HG03558 (cell line): ENCODE measurements around the gene TMEM150B.

Experiments
- ATAC-seq: cut with Tn5 transposase; IDR thresholded peaks from one replicate; pipeline ENCODE4 v1.9.1; 2021; ENCODE audit warnings: moderate number of reproducible peaks; ENCODE audit not compliant: unreplicated experiment; ENCODE audit errors: extremely low read depth

TMEM150B gene

DNA sequence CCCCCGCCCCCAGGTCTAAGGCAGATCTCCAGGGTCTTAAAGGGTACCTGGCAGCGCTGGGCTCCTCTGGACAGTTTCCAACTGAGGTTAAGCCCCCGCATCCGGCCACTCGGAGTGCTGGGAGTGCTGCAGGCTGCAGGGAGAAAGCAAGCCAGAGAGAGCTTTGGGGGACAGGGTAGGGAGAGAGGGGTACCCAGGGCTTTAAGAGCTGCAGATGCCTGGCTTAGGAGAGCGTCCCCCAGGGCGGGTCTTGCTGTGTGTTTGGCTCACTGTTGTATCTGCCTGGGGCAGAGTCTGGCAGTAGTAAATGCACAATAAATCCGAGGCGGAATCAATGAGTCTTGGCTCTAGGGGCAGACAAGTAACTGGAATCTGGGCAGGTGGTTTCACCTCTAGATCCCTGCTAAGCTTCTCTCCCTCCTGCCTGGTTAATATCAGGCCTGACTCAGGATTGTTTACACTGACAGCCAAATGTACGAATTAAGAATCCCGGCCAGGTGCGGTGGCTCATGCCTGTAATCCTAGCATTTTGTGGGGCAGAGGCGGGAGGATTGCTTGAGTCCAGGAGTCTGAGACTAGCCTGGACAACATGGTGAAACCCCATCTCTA is 30.2 kb upstream of the TMEM150B start:
- no peak for ATAC-seq

- no peak for ATAC-seq
These were observed 29.6 kb upstream of the TMEM150B start, which contains the start of gene COX6B2 for GRCh38 chr19:55354698-55355212. Gene COX6B2 (minus strand): TSS chr19:55354719. CDS start chr19:55354521, 198 bp downstream.

GRCh38 chr19:55353803-55354697 is 28.9 kb upstream of the TMEM150B start:
- no peak for ATAC-seq

- no peak for ATAC-seq
These were observed 28.2 kb upstream of the TMEM150B start for GRCh38 chr19:55353356-55353802.

- ATAC-seq = no peak
These were observed 27.5 kb upstream of the TMEM150B start for GRCh38 chr19:55352549-55353145.

- ATAC-seq = no peak
These were observed 26.9 kb upstream of the TMEM150B start for GRCh38 chr19:55352040-55352439.

DNA sequence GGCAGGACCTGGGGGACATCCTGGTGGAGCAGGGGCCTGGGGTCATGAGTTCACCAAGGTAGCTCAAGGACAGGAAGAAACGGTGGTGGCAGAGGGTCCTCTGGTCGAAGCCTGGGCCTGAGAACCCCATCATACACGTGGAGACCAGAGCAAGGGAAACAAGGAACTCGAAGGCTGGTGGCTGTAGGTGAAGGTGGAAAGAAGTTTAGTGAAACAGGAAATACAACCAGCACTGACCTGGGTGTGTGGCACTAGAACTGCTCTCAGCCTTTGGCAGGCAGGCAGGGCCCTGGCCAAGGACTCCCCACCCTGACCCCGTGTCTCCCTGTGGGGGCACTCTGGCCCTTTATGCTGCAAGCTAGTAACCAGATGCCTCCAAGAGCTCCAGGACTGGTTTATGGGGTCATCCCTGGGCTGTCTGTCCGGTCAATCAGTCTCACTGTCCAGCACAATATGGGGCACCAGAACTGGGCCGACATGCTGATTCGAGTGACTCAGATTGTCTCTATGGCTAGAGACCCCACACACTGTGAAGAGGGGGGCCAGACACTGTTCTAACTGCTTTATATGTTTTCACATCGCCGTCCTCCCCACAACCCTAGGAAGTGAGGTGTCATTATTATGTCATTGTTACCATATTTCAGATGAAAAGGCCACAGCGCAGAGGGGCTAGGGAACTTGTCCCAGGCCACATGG is 25.6 kb upstream of the TMEM150B start:
- no peak for ATAC-seq

- no peak for ATAC-seq
These were observed 23.3 kb upstream of the TMEM150B start for GRCh38 chr19:55348317-55349034.

- no peak for ATAC-seq
These were observed 22.4 kb upstream of the TMEM150B start for GRCh38 chr19:55347442-55348009.

- ATAC-seq = no peak
These were observed 21.7 kb upstream of the TMEM150B start for GRCh38 chr19:55346725-55347441.

- ATAC-seq = no peak
These were observed 20.9 kb upstream of the TMEM150B start for GRCh38 chr19:55345818-55346724.

DNA sequence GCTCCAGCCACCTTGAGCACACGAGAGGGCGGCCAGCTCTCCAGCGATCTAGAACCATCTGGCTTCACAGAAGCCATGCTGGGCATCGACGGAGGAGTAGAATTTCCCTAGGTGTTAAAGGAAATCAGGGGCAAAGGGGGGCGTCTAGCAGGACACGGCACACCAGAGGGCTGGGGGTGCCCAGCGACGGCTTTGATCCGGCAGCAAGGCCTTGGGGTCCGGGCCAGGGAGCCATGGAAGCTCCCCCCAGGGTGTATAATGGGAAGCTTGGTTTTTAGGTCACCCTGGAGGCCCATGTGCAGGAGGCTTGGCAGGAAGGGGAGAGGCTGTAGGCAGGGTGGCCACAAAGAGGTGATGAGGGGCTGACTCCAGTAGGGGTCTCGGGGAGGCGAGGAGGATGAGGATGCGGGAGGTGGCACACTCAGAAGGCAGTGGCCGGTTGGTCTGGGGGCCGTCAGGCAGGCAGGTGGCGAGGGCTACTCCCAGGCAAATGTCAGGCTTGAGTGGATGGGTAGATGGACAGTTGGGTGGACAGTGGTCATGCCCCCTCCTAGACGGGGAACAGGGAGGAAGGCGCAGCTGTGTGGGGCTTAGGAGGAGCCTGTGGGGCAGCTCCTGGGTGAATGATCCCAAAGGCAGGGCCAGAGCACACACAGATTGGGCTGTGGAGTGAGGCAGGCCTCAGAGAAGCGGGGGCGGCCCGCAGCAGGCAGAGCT is 20.1 kb upstream of the TMEM150B start:
- no peak for ATAC-seq

DNA sequence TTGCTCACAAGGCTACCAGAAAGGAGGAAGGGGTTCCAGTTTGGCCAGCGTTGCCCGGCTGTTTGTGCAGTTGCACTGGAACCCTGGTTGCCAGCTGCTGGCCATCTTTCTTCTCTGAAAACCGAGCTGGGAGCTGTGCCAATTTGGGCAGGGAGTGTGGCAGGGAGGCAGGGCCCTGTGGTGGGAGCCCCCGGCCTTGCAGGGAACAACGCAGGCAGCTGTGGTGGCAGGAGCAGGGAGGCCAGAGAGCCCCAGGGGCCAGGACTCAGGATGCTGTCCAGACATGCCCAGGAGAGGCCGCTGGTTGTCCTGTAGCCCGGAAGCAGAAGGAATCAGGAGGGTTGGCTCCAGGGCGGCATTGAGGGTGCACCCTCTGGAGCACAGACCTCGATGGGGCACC is 19.3 kb upstream of the TMEM150B start:
- no peak for ATAC-seq

GRCh38 chr19:55341595-55342531 is 16.7 kb upstream of the TMEM150B start:
- ATAC-seq = no peak

DNA sequence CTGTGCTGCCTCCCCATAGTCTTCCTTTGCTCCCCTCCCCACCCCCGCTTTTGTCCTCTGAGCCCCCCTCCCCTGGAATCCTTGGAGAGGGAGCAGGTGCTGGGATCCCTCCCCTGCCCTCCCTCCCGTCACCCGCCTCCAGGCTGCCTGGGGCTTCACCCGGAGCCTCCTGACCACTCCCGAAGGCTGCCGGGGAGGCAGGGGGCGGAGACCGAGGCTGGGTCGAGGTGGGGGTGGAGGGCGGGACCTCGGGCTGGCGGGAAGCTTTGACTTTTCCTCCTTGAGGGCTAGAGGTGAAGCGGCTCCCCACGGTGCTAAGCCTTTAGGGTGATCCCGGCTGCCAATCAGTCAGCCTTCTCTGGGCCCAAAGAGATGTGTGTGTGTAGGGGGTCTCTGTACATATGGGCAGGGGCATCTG is 16.0 kb upstream of the TMEM150B start:
- no peak for ATAC-seq

DNA sequence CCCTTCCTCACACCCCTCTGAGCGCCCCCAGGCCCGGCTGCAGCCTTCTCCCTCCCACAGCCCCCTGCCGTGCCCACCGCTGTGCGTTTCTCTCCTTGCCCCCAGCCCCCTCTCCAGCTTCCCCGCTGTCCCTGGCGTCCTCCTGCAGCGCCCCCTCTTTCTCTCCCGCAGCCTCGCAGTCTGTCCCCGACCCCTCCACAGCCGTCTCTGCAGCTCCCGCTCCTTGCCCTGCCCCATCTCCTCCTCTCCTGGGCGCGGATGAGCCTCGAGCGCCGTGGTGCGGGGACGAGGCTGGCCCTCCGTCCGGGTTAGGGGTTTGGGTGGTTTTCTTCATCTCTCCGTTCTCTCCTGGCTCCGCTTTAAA is 15.6 kb upstream of the TMEM150B start:
- ATAC-seq = no peak
